Keratinocyte (primary cell): ENCODE results near the gene SMAD9. TPM values are rescaled to one million over a fixed set of nuclear protein-coding genes. Genes with fewer than 3 reads are reported as not detected.

Source experiments
- DNase-seq: peaks from one replicate; pipeline ENCODE4 v3.0.0-alpha.2; 2011; ENCODE audit warnings: low read depth, missing footprints, low spot score
- FAIRE-seq: peaks from 2 replicates; lab custom pipeline; 2011; peaks lifted over from hg19 to GRCh38; lab: Jason Lieb, UNC
- H2AFZ ChIP-seq: 2 replicates; pipeline ENCODE4 v1.6.0; 2012; ENCODE audit warnings: low read length, control low read depth, inconsistent platforms; ENCODE audit not compliant: control insufficient read depth
- H3K27ac ChIP-seq: 2 replicates; pipeline ENCODE4 v1.5.1; 2011; ENCODE audit warnings: low read length; ENCODE audit not compliant: control insufficient read depth, insufficient read depth
- H3K27me3 ChIP-seq: 3 replicates; pipeline ENCODE4 v1.6.0; 2011; ENCODE audit warnings: low read length; ENCODE audit not compliant: control insufficient read depth, insufficient read depth; ENCODE audit errors: extremely low read depth
- H3K36me3 ChIP-seq, 2 experiments: 2 replicates in 1 of 2; 3 replicates in 1 of 2; pipeline ENCODE4 v1.5.1; 2011; ENCODE audit warnings: low read length in 2 of 2, mild to moderate bottlenecking in 1 of 2; ENCODE audit not compliant: control insufficient read depth in 2 of 2, insufficient read depth in 2 of 2; ENCODE audit errors: extremely low read depth in 1 of 2
- H3K4me1 ChIP-seq: 3 replicates; pipeline ENCODE4 v1.5.1; 2011; ENCODE audit warnings: low read length; ENCODE audit not compliant: control insufficient read depth, insufficient read depth; ENCODE audit errors: extremely low read depth
- H3K4me2 ChIP-seq: 3 replicates; pipeline ENCODE4 v1.6.0; 2011; ENCODE audit warnings: low read depth, low read length; ENCODE audit not compliant: control insufficient read depth, insufficient read depth; ENCODE audit errors: extremely low read depth
- H3K4me3 ChIP-seq, 3 experiments: fragments of 200-600 bp in 1 of 3; sonication (generic) in 1 of 3; 2 replicates in 2 of 3; 3 replicates in 1 of 3; pipeline ENCODE4 v1.5.1; 2011 to 2016; ENCODE audit warnings: low read length in 3 of 3, mild to moderate bottlenecking in 3 of 3, control low read depth in 2 of 3, inconsistent platforms in 1 of 3, low read depth in 1 of 3, mixed read lengths in 1 of 3, mixed run types in 1 of 3, moderate library complexity in 1 of 3; ENCODE audit not compliant: control insufficient read depth in 2 of 3, insufficient read depth in 2 of 3; ENCODE audit errors: extremely low read depth in 1 of 3
- H3K79me2 ChIP-seq: 2 replicates; pipeline ENCODE4 v1.6.0; 2012; ENCODE audit warnings: low read length; ENCODE audit not compliant: control insufficient read depth, insufficient read depth
- H3K9ac ChIP-seq: 3 replicates; pipeline ENCODE4 v1.6.0; 2011; ENCODE audit warnings: low read length; ENCODE audit not compliant: control insufficient read depth, insufficient read depth; ENCODE audit errors: extremely low read depth
- H3K9me1 ChIP-seq: 3 replicates; pipeline ENCODE4 v1.6.0; 2011; ENCODE audit warnings: low read length; ENCODE audit not compliant: control insufficient read depth, insufficient read depth; ENCODE audit errors: extremely low read depth
- H3K9me3 ChIP-seq: 2 replicates; pipeline ENCODE4 v1.5.1; 2012; ENCODE audit warnings: low read depth, low read length; ENCODE audit not compliant: control insufficient read depth
- H4K20me1 ChIP-seq: 3 replicates; pipeline ENCODE4 v1.6.0; 2011; ENCODE audit warnings: low read length; ENCODE audit not compliant: control insufficient read depth, insufficient read depth; ENCODE audit errors: extremely low read depth
- CTCF ChIP-seq, 3 experiments: IDR thresholded peaks in 1 of 3; conservative IDR thresholded peaks in 1 of 3; optimal IDR thresholded peaks in 1 of 3; 2 replicates in 2 of 3; 3 replicates in 1 of 3; pipeline versions ENCODE3 to v1.5.1; 2011; ENCODE audit warnings: low read length in 3 of 3, mild to moderate bottlenecking in 3 of 3, moderate library complexity in 2 of 3, control low read depth in 1 of 3, inconsistent platforms in 1 of 3; ENCODE audit not compliant: insufficient read depth in 2 of 3; ENCODE audit errors: extremely low read depth in 1 of 3
- EZH2 ChIP-seq: IDR thresholded peaks from one replicate; pipeline ENCODE4 v1.6.1; 2012; ENCODE audit warnings: inconsistent platforms, mild to moderate bottlenecking, low read length, moderate library complexity
- dilution Hi-C: fragments of 300-500 bp; cut with MboI; formaldehyde crosslinking; loops from one replicate; pipeline ENCODE4 v1.7.0; 2020; ENCODE audit warnings: low sequenced_read_pairs; ENCODE audit not compliant: extremely low pct_ligation_motif_present
- polyA plus RNA-seq, 5 experiments: library from polyadenylated mRNA; depleted of rRNA in 3 of 5; stranded (reverse) in 3 of 5; stranded (forward) in 1 of 5; unstranded in 1 of 5; fragments of >200 nt; gene quantifications; 1 replicate in 1 of 5; 2 replicates in 3 of 5; 3 replicates in 1 of 5; pipeline versions ENCODE4 v1.2.1 to v1.2.3, GENCODE V29; 2011 to 2012; ENCODE audit warnings: missing spikeins in 2 of 5, low read depth in 1 of 5, low replicate concordance in 1 of 5

The SMAD9 gene
- polyA plus RNA-seq, 1 donor (not counting 4 experiments of a cell fraction or from before 2014, with no cell fraction given), result 0.10 TPM

GRCh38 chr13:36950330-36950729 is 30.3 kb upstream of the SMAD9 start:
- Histone ChIP-seq H3K4me2 (no peak overlapping the region), H3K79me2 (no peaks in the 10 kb centered on the region), H4K20me1 (no peaks in the 10 kb centered on the region), H2AFZ (no peak overlapping the region), H3K27ac (no peak overlapping the region), H3K4me1 (no peaks in the 10 kb centered on the region), H3K9ac (no peak overlapping the region), H3K4me3 (no peak overlapping the region), H3K9me1 (no peaks in the 10 kb centered on the region), H3K9me3 (no peaks in the 10 kb centered on the region), H3K27me3 (no peaks in the 10 kb centered on the region), H3K36me3 (peaks cover 6 to 7% of the 10 kb centered on the region in 2 experiments)
- no peak for TF ChIP-seq EZH2
- TF ChIP-seq CTCF (optimal IDR thresholded peaks at IDR 0.05 in 1 of 3, IDR thresholded peaks at IDR 0.05 in 1 of 3, conservative IDR thresholded peaks at IDR 0.05 in 1 of 3; ENCODE audit: extremely low read depth in 1 of 3, insufficient read depth in 2 of 3, low read length in 3 of 3), result no peak
- DNase-seq, result no peak
- dilution Hi-C loops, result no loop called here
- FAIRE-seq, result no peak

- FAIRE-seq, result no peak
- H3K4me1 ChIP-seq, result no peaks in the 10 kb centered on the region
- H3K27me3 ChIP-seq, result no peaks in the 10 kb centered on the region
- DNase-seq, result no peak
- no peaks in the 10 kb centered on the region for H3K79me2 ChIP-seq
- no peak overlapping the region for H3K27ac ChIP-seq
- no peaks in the 10 kb centered on the region for H4K20me1 ChIP-seq
- no peak overlapping the region for H3K4me2 ChIP-seq
- dilution Hi-C loops, result no loop called here
- no peak overlapping the region for H3K9ac ChIP-seq
- no peaks in the 10 kb centered on the region for H3K9me3 ChIP-seq
- TF ChIP-seq CTCF (optimal IDR thresholded peaks at IDR 0.05 in 1 of 3, IDR thresholded peaks at IDR 0.05 in 1 of 3, conservative IDR thresholded peaks at IDR 0.05 in 1 of 3; ENCODE audit: extremely low read depth in 1 of 3, insufficient read depth in 2 of 3, low read length in 3 of 3) (no peak), EZH2 (no peak)
- no peak overlapping the region for H3K4me3 ChIP-seq
- peaks cover 0 to 5% of the 10 kb centered on the region in 2 experiments for H3K36me3 ChIP-seq
- no peaks in the 10 kb centered on the region for H3K9me1 ChIP-seq
- H2AFZ ChIP-seq, result no peak overlapping the region
Observed at GRCh38 chr13:36945078-36945477, 25.0 kb upstream of the SMAD9 start.
